Osteocyte (in vitro differentiated cells): Measurements from ENCODE around the gene STPG1. TPM values are rescaled to one million over a fixed set of nuclear protein-coding genes. Genes with fewer than 3 reads are reported as not detected.

Experiments used
- DNase-seq: peaks from one replicate; pipeline ENCODE4 v3.0.0; 2021; ENCODE audit warnings: mixed read lengths; ENCODE audit not compliant: unreplicated experiment; ENCODE audit errors: extremely low spot score
- H3K27ac Mint-ChIP-seq: one replicate; pipeline ENCODE4 v1.8.0; 2021; ENCODE audit warnings: mild to moderate bottlenecking, mixed read lengths; ENCODE audit not compliant: unreplicated experiment
- H3K27me3 Mint-ChIP-seq: one replicate; pipeline ENCODE4 v1.8.0; 2021; ENCODE audit warnings: mixed read lengths; ENCODE audit not compliant: unreplicated experiment
- H3K36me3 Mint-ChIP-seq: one replicate; pipeline ENCODE4 v1.8.0; 2021; ENCODE audit warnings: mixed read lengths; ENCODE audit not compliant: unreplicated experiment
- H3K4me1 Mint-ChIP-seq: one replicate; pipeline ENCODE4 v1.8.0; 2021; ENCODE audit warnings: mixed read lengths; ENCODE audit not compliant: unreplicated experiment
- H3K4me3 Mint-ChIP-seq: one replicate; pipeline ENCODE4 v1.8.0; 2021; ENCODE audit warnings: mild to moderate bottlenecking, moderate library complexity, mixed read lengths; ENCODE audit not compliant: unreplicated experiment
- H3K9me3 Mint-ChIP-seq: one replicate; pipeline ENCODE4 v1.8.0; 2021; ENCODE audit warnings: mixed read lengths; ENCODE audit not compliant: unreplicated experiment
- total RNA-seq: library from RNA; stranded (reverse); gene quantifications from 2 replicates; pipeline ENCODE4 v1.2.1, GENCODE V29; 2021
- TF ChIP-seq, protein P1 (sequence below): fragments of 200-600 bp; sonication (generic); IDR thresholded peaks from 2 replicates; pipeline ENCODE4 v1.5.0; 2021; ENCODE audit warnings: antibody characterized with exemption, mild to moderate bottlenecking, moderate library complexity

STPG1 gene
- total RNA-seq, 1 donor from 2014 or later, result 5.3 TPM

DNA sequence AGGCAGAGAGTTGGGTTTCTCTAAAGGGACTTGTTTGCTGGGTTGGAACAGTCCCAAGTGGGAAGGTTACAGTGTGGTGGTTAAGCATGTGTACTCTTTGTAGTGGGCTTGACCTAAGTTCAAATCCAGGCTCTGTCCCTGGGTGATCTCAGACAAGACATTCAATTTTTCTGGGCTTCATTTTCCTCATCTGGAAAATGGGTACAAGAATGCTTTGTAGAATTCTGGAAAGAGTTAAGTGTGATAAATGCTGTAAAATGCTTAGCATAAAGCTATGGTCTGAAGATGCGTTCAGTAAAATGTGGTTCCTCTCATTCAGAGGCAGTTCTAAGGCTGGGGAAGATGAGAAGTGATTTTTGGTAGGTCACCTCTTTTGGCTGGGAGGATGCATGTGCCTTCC is 93.6 kb downstream of the STPG1 start:
- TF ChIP-seq, protein P1, sequence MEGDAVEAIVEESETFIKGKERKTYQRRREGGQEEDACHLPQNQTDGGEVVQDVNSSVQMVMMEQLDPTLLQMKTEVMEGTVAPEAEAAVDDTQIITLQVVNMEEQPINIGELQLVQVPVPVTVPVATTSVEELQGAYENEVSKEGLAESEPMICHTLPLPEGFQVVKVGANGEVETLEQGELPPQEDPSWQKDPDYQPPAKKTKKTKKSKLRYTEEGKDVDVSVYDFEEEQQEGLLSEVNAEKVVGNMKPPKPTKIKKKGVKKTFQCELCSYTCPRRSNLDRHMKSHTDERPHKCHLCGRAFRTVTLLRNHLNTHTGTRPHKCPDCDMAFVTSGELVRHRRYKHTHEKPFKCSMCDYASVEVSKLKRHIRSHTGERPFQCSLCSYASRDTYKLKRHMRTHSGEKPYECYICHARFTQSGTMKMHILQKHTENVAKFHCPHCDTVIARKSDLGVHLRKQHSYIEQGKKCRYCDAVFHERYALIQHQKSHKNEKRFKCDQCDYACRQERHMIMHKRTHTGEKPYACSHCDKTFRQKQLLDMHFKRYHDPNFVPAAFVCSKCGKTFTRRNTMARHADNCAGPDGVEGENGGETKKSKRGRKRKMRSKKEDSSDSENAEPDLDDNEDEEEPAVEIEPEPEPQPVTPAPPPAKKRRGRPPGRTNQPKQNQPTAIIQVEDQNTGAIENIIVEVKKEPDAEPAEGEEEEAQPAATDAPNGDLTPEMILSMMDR, result no peak
- no peak for DNase-seq
- H3K4me1 Mint-ChIP-seq, result peaks cover 37% of the 10 kb centered on the region
- H3K27me3 Mint-ChIP-seq, result peaks cover 27% of the 10 kb centered on the region
- H3K4me3 Mint-ChIP-seq, result no peak overlapping the region
- H3K27ac Mint-ChIP-seq, result no peak overlapping the region
- no peaks in the 10 kb centered on the region for H3K36me3 Mint-ChIP-seq
- no peaks in the 10 kb centered on the region for H3K9me3 Mint-ChIP-seq

DNA sequence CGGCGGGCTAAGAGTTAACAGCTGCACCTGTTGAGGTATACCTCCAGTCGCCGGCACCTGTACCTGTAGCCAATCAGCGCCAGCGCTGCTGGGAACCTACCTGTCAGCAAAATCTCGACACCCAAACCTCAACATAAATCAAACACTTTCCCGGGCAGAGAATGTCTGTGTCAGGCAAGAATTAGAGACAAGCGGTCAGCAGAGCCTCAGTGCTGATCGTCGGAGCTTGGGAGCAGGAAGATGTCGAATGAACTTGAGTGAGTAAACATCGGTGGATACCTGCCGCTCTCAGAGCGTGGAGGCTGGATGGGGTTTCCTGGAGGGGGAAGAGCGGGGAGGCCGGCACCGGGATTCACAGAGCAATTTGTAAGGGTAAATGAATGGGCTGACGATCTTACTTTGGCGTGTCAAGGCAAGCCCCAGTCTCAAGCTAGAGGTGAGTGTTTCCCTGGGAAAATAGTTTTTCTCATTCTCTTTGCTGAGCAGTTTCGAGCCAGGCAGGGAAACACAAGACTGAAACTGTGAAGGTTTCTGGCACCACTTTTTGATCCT is 94.2 kb downstream of the STPG1 start, which contains the start of gene GRHL3:
GRHL3 (plus strand) TSS at position 46 of the 552 bp plus-strand sequence; CDS start at position 241, 195 bp downstream.
- H3K27me3 Mint-ChIP-seq, result peaks cover 27% of the 10 kb centered on the region
- H3K4me3 Mint-ChIP-seq, result peak within 1 kb of the TSS; percentile 49

DNA sequence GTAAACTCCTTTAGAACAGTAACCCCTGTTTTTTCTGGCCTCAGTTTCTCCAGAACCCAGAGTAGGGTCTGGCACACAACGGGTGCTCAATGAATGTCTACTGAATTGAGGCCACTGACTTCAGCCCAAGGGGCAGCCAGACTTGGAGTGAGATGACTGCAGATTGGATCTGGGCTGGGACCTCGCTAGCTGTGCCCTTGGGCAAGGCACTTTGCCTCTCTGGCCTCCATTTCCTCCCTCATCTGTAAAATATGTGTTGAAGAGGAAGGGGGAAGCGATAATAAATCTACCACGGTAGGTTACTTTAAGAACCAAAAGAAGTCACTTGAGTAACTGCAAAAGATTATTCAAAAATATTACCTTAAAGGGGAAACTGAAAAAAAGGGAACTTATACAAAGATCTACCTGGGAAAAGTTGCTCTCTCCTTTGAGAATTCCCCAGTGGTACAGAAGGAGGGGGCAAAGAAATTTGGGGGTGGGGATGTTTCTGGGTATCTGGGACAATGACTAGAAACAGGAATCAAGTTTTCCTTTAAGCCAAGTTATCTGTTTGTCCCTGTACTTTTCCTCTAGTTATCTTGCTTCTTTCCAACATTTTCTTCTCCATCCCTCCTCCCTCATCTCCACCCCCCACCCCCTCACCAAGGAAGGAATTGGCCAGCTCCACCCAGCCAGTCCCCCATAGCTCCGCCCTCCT is 94.8 kb downstream of the STPG1 start:
- Mint-ChIP-seq H3K4me1 (peaks cover 37% of the 10 kb centered on the region), H3K9me3 (no peaks in the 10 kb centered on the region), H3K27ac (no peak overlapping the region), H3K27me3 (peaks cover 27% of the 10 kb centered on the region), H3K36me3 (no peaks in the 10 kb centered on the region), H3K4me3 (no peak overlapping the region)
- DNase-seq, result no peak
- TF ChIP-seq, protein P1, result no peak

More for the DNA sequence above, 94.2 kb downstream of the STPG1 start, which contains the start of gene GRHL3:
- Mint-ChIP-seq H3K27ac (no peak within 1 kb of the TSS), H3K4me1 (peaks cover 37% of the 10 kb centered on the region), H3K36me3 (no peaks in the 10 kb centered on the region), H3K9me3 (no peaks in the 10 kb centered on the region)
- DNase-seq, result no peak
- TF ChIP-seq, protein P1, result no peak

DNA sequence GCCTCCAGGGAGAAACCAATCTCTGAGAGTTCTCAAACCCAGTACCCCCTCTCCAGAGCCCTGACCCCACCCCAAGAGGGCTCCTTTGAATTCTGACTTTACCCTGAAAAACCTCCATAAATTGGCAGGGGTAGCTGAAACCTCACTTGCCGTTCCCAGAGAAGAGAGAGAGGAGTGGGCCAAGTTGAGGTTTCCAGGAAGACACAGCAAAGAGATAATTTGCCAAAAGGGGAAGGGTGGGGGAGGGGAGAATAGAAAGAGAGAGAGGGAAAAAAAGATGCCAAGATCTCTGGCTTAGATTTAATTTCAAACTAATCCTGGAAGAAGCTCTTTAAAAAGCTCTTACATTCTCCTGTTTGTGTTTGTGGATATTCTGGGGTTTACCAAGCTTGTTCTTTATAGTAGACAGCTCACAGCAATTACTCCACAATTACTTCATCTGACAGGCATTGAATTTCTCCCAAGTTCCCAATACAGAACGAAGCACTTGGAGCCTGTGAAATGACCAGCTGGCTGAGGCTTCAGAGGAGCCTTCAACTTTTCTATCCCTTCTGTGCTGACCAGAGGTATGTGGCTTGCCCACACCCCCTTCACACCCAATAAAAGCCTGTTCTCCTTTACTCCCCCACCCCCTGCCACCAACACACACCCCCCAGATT is 95.5 kb downstream of the STPG1 start:
- H3K9me3 Mint-ChIP-seq, result no peaks in the 10 kb centered on the region
- DNase-seq, result no peak
- TF ChIP-seq, protein P1, result no peak
- H3K27ac Mint-ChIP-seq, result no peak overlapping the region
- no peaks in the 10 kb centered on the region for H3K36me3 Mint-ChIP-seq
- H3K4me3 Mint-ChIP-seq, result no peak overlapping the region
- H3K27me3 Mint-ChIP-seq, result peaks cover 27% of the 10 kb centered on the region
- peaks cover 37% of the 10 kb centered on the region for H3K4me1 Mint-ChIP-seq

DNA sequence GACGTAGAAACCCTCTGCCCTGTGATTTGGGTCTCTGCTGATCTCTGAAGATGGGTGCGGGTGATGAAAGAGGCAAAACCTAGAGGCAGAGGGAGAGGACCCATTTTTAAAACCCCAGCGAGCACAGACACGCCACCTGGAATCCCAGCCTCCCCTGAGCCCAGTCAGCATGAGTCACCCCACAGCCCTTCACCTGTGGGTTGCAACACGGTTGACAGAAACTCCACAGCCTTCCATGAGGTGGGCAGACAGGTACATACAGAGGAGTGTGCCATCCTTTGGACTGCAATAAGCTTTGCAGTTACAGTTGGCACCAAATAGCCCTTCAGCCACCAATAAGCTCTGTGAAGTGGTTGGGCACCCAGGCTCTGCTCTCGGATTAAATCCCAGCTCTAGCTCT is 96.5 kb downstream of the STPG1 start:
- no peak overlapping the region for H3K4me3 Mint-ChIP-seq
- TF ChIP-seq, protein P1, result no peak
- H3K36me3 Mint-ChIP-seq, result no peaks in the 10 kb centered on the region
- peaks cover 27% of the 10 kb centered on the region for H3K27me3 Mint-ChIP-seq
- no peak overlapping the region for H3K27ac Mint-ChIP-seq
- DNase-seq, result no peak
- peaks cover 29% of the 10 kb centered on the region for H3K4me1 Mint-ChIP-seq
- no peaks in the 10 kb centered on the region for H3K9me3 Mint-ChIP-seq
